ENCODE results near the gene TMPRSS7. TPM values are rescaled to one million over a fixed set of nuclear protein-coding genes. Genes with fewer than 3 reads are reported as not detected.

The TMPRSS7 gene
- polyA plus RNA-seq, 1 of the 3 experiments (the other 2 are of a cell fraction) = 0.02 TPM

- H3K9me3 ChIP-seq = no peaks in the 10 kb centered on the region
- peaks cover 10% of the 10 kb centered on the region; the same call in 1 of the 2 replicates for H3K79me2 ChIP-seq (ENCODE audit: insufficient read depth)
- WGBS (ENCODE audit: low lambda C conversion rate) = 97% methylated on average over 4 of the region's 4 CpGs
- no peak overlapping the region for H3K4me3 ChIP-seq (ENCODE audit: low read depth in 2 of 2, low read length in 1 of 2)
- H3K4me2 ChIP-seq = no peak overlapping the region
- no peak overlapping the region for H3K27ac ChIP-seq (ENCODE audit: low read depth in 2 of 2, low read length in 1 of 2)
- no peaks in the 10 kb centered on the region for H3K27me3 ChIP-seq (ENCODE audit: insufficient read depth)
- H2AFZ ChIP-seq (ENCODE audit: low read depth) = no peak overlapping the region
- no peak for TF ChIP-seq IRF3 (IDR thresholded peaks at IDR 0.05; ENCODE audit: low read depth, low read length)
- no peak for TF ChIP-seq MAX (IDR thresholded peaks at IDR 0.05; ENCODE audit: low read depth)
- TF ChIP-seq GABPA (IDR thresholded peaks at IDR 0.05; ENCODE audit: low read depth) = no peak
- TF ChIP-seq RXRA (IDR thresholded peaks at IDR 0.05; ENCODE audit: borderline replicate concordance, low read depth) = no peak
- TF ChIP-seq CHD2 (IDR thresholded peaks at IDR 0.05; ENCODE audit: low read length, partially characterized antibody) = no peak
- no peak for TF ChIP-seq TAF1 (IDR thresholded peaks at IDR 0.05; ENCODE audit: borderline replicate concordance, low read depth, low read length)
- no peak for TF ChIP-seq USF2 (IDR thresholded peaks at IDR 0.05; ENCODE audit: borderline replicate concordance, low read depth, low read length)
- no peaks in the 10 kb centered on the region for H3K36me3 ChIP-seq (replicated peaks in 1 of 2; ENCODE audit: control insufficient read depth in 1 of 2, insufficient read depth in 2 of 2, low read length in 1 of 2)
- CTCF ChIA-PET = no interaction called here
- H4K20me1 ChIP-seq (ENCODE audit: insufficient read depth) = no peaks in the 10 kb centered on the region
- DNase-seq = no peak
- no peaks in the 10 kb centered on the region for H3K9me2 ChIP-seq
- POLR2A ChIA-PET = no interaction called here
- peaks cover 8% of the 10 kb centered on the region for H3F3A ChIP-seq (replicated peaks; ENCODE audit: insufficient read depth)
- H3K9ac ChIP-seq = no peak overlapping the region
- peaks cover 5 to 10% of the 10 kb centered on the region in 2 experiments; a peak in 1 of 4 replicates for H3K4me1 ChIP-seq (ENCODE audit: control insufficient read depth in 1 of 2, insufficient read depth in 2 of 2, low read depth in 1 of 2, low read length in 1 of 2)
Measured at GRCh38 chr3:112083239-112083638, 48.7 kb downstream of the TMPRSS7 start.

- no peaks in the 10 kb centered on the region for H3K9me3 ChIP-seq
- H2AFZ ChIP-seq (ENCODE audit: low read depth) = peak overlapping the region; percentile 99; the same call in 1 of the 2 replicates
- no peak overlapping the region; the same call in 1 of the 2 replicates for H3K4me2 ChIP-seq
- H3K4me3 ChIP-seq (ENCODE audit: low read depth in 2 of 2, low read length in 1 of 2) = no peak overlapping the region
- no peak overlapping the region for H3K27ac ChIP-seq (ENCODE audit: low read depth in 2 of 2, low read length in 1 of 2)
- H3K79me2 ChIP-seq (ENCODE audit: insufficient read depth) = peaks cover 29% of the 10 kb centered on the region
- no peaks in the 10 kb centered on the region for H3K27me3 ChIP-seq (ENCODE audit: insufficient read depth)
- no peaks in the 10 kb centered on the region for H3K9me2 ChIP-seq
- H3K36me3 ChIP-seq (replicated peaks in 1 of 2; ENCODE audit: control insufficient read depth in 1 of 2, insufficient read depth in 2 of 2, low read length in 1 of 2) = no peaks in the 10 kb centered on the region
- H3F3A ChIP-seq (replicated peaks; ENCODE audit: insufficient read depth) = peaks cover 8% of the 10 kb centered on the region
- ChIA-PET CTCF (no interaction called here), POLR2A (no interaction called here)
- no peak for DNase-seq
- WGBS (ENCODE audit: low lambda C conversion rate) = 96% methylated on average over 7 of the region's 7 CpGs
- H3K9ac ChIP-seq = no peak overlapping the region
- H4K20me1 ChIP-seq (ENCODE audit: insufficient read depth) = no peaks in the 10 kb centered on the region
- peaks cover 5 to 10% of the 10 kb centered on the region in 2 experiments; a peak in 2 of 4 replicates for H3K4me1 ChIP-seq (ENCODE audit: control insufficient read depth in 1 of 2, insufficient read depth in 2 of 2, low read depth in 1 of 2, low read length in 1 of 2)
- TF ChIP-seq REST (IDR thresholded peaks at IDR 0.05; ENCODE audit: low read depth, low read length) = no peak
- TF ChIP-seq GABPA (IDR thresholded peaks at IDR 0.05; ENCODE audit: low read depth) = no peak
- no peak for TF ChIP-seq FOXJ3 (CRISPR knock-in tag; IDR thresholded peaks at IDR 0.05)
- TF ChIP-seq MEF2A (IDR thresholded peaks at IDR 0.05; ENCODE audit: borderline replicate concordance, low read depth) = no peak
- no peak for TF ChIP-seq TCF12 (IDR thresholded peaks at IDR 0.05)
- no peak for TF ChIP-seq SMC3 (IDR thresholded peaks at IDR 0.05; ENCODE audit: low read depth, low read length)
- TF ChIP-seq JUND (IDR thresholded peaks at IDR 0.05) = no peak
- no peak for TF ChIP-seq RCOR1 (IDR thresholded peaks at IDR 0.05; ENCODE audit: low read length)
- no peak for TF ChIP-seq FOSL2 (IDR thresholded peaks at IDR 0.05; ENCODE audit: borderline replicate concordance, low read depth)
- TF ChIP-seq RFX5 (IDR thresholded peaks at IDR 0.05; ENCODE audit: low read length) = no peak
- no peak for TF ChIP-seq USF2 (IDR thresholded peaks at IDR 0.05; ENCODE audit: borderline replicate concordance, low read depth, low read length)
- TF ChIP-seq MAX (IDR thresholded peaks at IDR 0.05; ENCODE audit: low read depth) = no peak
- no peak for TF ChIP-seq PBX3 (IDR thresholded peaks at IDR 0.05)
- TF ChIP-seq SIN3A (IDR thresholded peaks at IDR 0.05; ENCODE audit: borderline replicate concordance, low read depth, low read length) = no peak
- no peak for TF ChIP-seq ELF1 (IDR thresholded peaks at IDR 0.05)
Measured at GRCh38 chr3:112084980-112085705, 50.6 kb downstream of the TMPRSS7 start.

Data from SK-N-SH (cell line).